Activated CD4-positive, alpha-beta T cell treated with anti-CD3 and anti-CD28 coated beads for 1 hour (primary cell): ENCODE data around the gene NAB2.

Experiments
- DNase-seq: peaks from one replicate; pipeline ENCODE4 v3.0.0-alpha.2; 2020

The NAB2 gene

DNA sequence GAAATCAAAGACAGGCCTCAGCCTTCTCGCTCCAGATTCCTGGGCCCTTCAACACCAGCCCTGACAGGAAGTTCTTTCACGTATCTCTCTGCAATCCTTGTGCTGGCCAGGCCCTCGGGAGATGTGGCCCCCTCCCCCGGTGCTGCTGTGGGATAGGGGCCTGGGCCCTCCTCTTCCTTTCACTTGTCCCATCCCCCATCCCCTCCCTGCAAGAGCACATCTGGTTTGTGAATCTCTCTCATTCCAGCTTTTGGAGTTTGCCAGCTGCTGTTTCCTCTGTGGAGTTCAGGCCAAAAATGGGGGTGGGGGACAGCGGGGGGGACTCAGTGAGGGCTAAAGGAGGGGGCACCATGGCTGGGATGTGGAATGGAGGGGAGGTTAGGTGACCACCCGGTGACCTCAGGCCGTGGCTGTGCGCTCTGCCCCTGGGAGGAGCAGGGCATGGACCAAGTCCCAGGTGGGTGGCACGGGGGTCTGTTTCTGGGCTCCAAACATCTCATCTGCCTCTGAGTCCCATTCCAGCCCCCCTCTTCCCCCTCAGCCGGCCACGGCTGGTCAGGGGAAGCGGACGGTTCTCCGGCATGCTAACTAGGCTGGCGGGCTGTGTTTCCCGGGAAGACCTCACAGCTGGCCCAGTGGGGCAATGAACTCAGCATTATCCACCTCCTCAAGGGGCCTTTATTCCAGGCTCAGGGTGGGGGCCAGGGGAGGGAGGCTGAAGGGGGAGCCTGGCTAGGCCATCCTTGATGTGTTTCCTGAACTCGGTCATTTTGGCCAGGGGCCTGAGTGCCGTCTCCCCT lies 46.8 kb downstream of the NAB2 start:
- no peak for DNase-seq

- no peak for DNase-seq
Observed at GRCh38 chr12:57138526-57139272, 49.8 kb downstream of the NAB2 start.

GRCh38 chr12:57139796-57140649 lies 51.1 kb downstream of the NAB2 start:
- DNase-seq, result no peak

DNA sequence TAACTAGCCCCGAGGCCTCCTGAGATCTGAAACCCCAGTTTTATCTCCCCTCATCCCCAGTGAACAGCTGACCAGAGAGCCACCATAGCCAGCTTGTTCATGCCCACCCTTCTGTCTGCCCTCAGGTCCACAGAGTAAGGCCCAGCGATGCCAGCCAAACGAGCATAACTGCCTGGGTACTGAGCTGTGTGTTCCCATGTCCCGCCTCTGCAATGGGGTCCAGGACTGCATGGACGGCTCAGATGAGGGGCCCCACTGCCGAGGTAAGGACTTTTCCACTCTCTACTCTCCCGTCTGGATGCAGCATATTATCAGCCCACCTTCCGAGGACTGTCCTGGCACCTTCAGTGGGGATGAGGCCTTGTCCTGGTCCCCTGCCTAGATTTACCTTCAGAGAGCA lies 52.3 kb downstream of the NAB2 start:
- DNase-seq, result no peak

GRCh38 chr12:57142121-57142520 lies 53.2 kb downstream of the NAB2 start:
- DNase-seq, result no peak

DNA sequence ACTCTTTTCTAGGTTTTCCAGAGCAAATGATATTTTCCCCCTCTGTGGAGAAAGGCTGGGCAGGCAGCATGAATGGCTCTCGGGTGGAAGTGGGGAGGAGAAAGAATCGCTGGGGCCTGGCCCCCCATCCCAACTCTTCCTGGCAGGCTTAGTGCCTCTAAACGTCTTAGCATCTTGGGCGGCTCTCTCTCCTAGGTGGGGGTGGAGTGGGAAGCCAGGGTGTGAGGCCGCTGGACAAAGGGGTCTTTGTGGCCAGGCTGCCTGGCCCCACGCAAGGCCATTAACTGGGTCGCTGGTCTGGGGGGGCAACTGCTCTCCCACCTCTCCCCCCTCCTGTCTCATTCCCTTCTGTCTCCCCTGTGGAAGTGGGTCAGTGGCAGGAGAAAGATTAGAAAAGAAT lies 53.8 kb downstream of the NAB2 start:
- DNase-seq, result no peak

DNA sequence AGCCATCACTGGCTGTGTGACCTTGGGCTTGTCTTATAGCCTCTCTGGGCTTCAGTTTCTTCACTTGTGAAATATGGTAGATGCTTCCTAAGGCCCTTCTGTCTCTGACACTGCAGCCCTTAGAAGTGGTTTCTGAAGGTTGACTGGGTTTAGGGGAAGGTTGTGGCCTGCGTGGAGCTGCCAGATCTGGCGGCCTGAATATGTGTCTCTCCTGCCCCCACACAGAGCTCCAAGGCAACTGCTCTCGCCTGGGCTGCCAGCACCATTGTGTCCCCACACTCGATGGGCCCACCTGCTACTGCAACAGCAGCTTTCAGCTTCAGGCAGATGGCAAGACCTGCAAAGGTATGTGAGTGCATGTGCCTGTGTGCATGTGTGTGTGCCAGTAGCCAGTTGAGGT lies 54.5 kb downstream of the NAB2 start:
- no peak for DNase-seq
